D721Med (cell line): ENCODE data around the gene CCDC146.

Source experiments
- DNase-seq: peaks from one replicate; pipeline ENCODE4 v3.0.0; 2011; ENCODE audit warnings: low spot score; ENCODE audit not compliant: insufficient read length
- FAIRE-seq: peaks from 2 replicates; lab custom pipeline; 2011; peaks lifted over from hg19 to GRCh38; lab: Jason Lieb, UNC
- TF ChIP-seq, protein P1 (sequence below): IDR thresholded peaks from 2 replicates; pipeline ENCODE4 v1.5.1; 2012; ENCODE audit warnings: mild to moderate bottlenecking, control low read depth; ENCODE audit not compliant: insufficient read depth; ENCODE audit errors: missing control alignments

Gene CCDC146

DNA sequence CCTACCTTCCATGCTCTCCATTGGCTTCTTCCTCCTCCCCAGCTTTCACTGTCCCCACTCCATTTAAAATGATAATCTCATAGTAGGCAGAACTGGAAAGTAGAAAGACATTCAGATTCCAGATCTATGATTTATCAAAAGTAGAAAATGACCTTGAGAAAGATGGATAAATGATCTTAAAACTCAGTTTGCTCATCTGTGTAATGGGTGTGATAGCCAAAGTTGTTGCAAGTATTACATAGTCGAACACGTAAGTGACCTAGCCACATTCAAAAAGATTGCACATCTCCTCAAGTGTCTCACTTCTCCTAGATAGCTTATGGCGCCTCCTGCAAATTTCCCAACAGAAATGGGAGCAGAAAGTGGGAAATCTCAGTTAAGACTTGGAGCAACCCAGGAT lies 167.0 kb downstream of the CCDC146 start:
- TF ChIP-seq, protein P1, sequence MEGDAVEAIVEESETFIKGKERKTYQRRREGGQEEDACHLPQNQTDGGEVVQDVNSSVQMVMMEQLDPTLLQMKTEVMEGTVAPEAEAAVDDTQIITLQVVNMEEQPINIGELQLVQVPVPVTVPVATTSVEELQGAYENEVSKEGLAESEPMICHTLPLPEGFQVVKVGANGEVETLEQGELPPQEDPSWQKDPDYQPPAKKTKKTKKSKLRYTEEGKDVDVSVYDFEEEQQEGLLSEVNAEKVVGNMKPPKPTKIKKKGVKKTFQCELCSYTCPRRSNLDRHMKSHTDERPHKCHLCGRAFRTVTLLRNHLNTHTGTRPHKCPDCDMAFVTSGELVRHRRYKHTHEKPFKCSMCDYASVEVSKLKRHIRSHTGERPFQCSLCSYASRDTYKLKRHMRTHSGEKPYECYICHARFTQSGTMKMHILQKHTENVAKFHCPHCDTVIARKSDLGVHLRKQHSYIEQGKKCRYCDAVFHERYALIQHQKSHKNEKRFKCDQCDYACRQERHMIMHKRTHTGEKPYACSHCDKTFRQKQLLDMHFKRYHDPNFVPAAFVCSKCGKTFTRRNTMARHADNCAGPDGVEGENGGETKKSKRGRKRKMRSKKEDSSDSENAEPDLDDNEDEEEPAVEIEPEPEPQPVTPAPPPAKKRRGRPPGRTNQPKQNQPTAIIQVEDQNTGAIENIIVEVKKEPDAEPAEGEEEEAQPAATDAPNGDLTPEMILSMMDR, result no peak
- FAIRE-seq (no peak), DNase-seq (no peak)

GRCh38 chr7:77290425-77290824 lies 168.0 kb downstream of the CCDC146 start:
- DNase-seq, result no peak
- TF ChIP-seq, protein P1, result no peak
- FAIRE-seq, result no peak

DNA sequence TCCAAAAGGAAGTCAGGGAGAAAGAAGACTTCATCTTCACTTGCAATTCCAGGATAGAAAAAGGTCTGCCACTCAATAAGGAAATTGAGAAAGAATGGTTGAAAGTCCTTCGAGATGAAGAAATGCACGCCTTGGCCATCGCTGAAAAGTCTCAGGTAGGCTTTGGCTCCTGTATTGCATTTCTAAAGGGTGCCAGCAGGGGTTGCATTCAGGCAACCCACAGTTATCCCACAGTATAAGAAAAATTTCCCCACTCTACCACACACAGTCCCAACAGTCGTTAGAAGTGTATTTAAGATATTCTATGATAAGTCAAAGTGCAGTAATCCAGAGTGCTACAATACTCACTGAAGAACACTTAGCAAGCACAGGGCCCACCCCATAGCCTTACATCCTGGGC lies 170.6 kb downstream of the CCDC146 start:
- DNase-seq (no peak), FAIRE-seq (no peak)
- TF ChIP-seq, protein P1, result no peak

GRCh38 chr7:77295549-77295948 lies 173.1 kb downstream of the CCDC146 start:
- TF ChIP-seq, protein P1, result no peak

GRCh38 chr7:77306231-77307067 lies 184.0 kb downstream of the CCDC146 start:
- FAIRE-seq (no peak), DNase-seq (no peak)
- TF ChIP-seq, protein P1, result no peak

More at GRCh38 chr7:77295549-77295948, 173.1 kb downstream of the CCDC146 start:
- FAIRE-seq, result no peak
- DNase-seq, result no peak

DNA sequence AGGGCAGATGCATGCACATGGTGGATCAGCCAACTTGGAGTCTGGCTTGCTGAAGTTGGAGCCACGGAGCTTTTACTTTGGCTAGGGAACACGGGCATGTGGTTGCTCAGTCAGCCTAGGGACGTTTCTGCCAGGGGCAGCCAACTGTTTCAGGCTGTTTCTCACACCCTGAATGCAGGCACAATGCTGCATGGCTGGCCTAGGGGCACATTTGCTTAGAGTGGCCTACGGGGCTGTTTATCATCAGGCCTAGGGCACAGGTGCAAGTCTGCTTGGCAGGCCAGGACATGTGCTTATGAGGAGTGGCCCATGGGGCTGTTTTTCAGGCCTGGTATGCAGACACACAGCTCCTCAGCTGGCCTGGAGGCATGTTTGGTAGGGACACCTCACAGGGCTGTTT lies 186.4 kb downstream of the CCDC146 start:
- FAIRE-seq, result no peak
- no peak for DNase-seq
- TF ChIP-seq, protein P1, result no peak

DNA sequence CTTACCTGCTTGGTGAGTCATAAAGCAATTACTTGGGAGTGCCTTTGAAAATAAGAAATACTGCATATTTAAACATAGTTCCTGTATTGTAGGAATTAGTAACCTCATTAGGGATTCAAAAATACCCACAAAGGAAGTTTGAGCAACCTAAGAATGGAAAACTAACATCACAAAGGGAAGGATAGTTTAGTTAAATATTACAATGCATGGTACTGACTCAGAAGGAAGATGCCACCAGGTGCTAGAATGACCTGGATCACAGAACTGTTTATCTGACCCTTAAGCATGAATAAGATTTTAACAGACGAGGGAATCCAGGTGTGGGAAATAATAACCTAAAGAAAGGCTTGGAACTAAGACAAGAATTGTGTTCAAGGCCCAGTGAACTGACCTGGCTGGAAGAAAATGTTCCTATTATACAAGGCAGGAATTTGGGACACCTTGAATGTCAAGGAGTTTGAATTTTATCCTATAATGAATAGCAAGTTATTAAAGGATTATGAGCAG lies 187.4 kb downstream of the CCDC146 start:
- DNase-seq, result no peak
- FAIRE-seq, result no peak
- TF ChIP-seq, protein P1, result no peak
